Urinary bladder (tissue), 4 donors: ENCODE results near the gene ANXA11. TPM values are rescaled to one million over a fixed set of nuclear protein-coding genes. Genes with fewer than 3 reads are reported as not detected.
A peak's percentile ranks its signal among the peaks of the same experiment; 100 is the strongest.

Source experiments
- DNase-seq: peaks from one replicate; pipeline ENCODE4 v3.0.0-alpha.2; 2015; ENCODE audit errors: extremely low spot score
- H3K27ac ChIP-seq: one replicate; pipeline ENCODE4 v1.5.1; 2013; ENCODE audit warnings: low read depth, mild to moderate bottlenecking, moderate library complexity
- H3K36me3 ChIP-seq: one replicate; pipeline ENCODE4 v1.6.1; 2013; ENCODE audit warnings: mild to moderate bottlenecking, moderate library complexity; ENCODE audit not compliant: insufficient read depth
- H3K4me1 ChIP-seq: one replicate; pipeline ENCODE4 v1.6.1; 2013; ENCODE audit warnings: mild to moderate bottlenecking, moderate library complexity; ENCODE audit not compliant: insufficient read depth
- H3K4me3 ChIP-seq: one replicate; pipeline ENCODE4 v1.5.1; 2013; ENCODE audit warnings: low read depth, low read length
- WGBS: extraction: QIAGEN DNeasy Blood & Tissue Kit; methylation state at CpG from one replicate; pipeline ENCODE4 v1.1.7; 2013; 5-methylcytosine and 5-hydroxymethylcytosine counted together
- polyA plus RNA-seq: library from polyadenylated mRNA; stranded (reverse); fragments of 200-250 nt; gene quantifications from one replicate; pipeline ENCODE4 v1.2.3, GENCODE V29; 2013
- small RNA-seq: library from RNA; depleted of rRNA; stranded (forward); fragments of <200 nt; gene quantifications from one replicate; pipeline ENCODE3, GENCODE V24; 2014
- total RNA-seq: library from RNA; depleted of rRNA; stranded (reverse); fragments of >200 nt; gene quantifications from one replicate; pipeline ENCODE4 v1.2.3, GENCODE V29; 2014
- donor health status: healthy with polysubstance abuse.
- donor health status: healthy.

Gene ANXA11
- total and polyA plus RNA-seq, 2 donors, result 41.8 to 114 TPM

DNA sequence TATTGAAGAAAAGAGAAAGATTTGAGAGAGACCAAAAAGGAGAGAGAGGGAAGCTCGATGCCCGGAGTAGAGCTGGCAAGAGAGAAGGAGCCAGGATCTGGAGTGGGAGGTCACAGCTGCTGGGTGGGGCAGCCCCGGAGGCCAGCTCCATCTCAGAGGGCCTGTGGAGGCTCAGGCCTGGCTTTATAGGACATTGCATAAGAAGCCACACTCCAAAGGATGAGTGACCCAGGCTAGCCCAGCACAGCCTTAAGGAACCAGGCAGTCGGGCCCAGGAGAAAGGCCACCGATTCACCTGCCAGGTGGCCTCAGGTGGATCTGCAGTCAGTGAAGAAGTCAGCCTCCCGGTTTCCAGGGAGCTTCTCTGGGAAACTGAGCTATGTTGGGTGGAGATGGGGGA is 72.1 kb downstream of the ANXA11 start:
- Histone ChIP-seq H3K4me1 (no peaks in the 10 kb centered on the region), H3K4me3 (peak overlapping the region; percentile 7), H3K27ac (peak overlapping the region; percentile 88), H3K36me3 (no peaks in the 10 kb centered on the region)
- DNase-seq, result no peak
- WGBS, result 34% methylated on average over 6 of the region's 6 CpGs

GRCh38 chr10:80132299-80133139 is 72.8 kb downstream of the ANXA11 start, which contains the start of gene PLAC9:
Gene PLAC9 (plus strand): TSS chr10:80132730. CDS start chr10:80132763, 33 bp downstream.
- peak within 1 kb of the TSS; percentile 24 for H3K4me3 ChIP-seq
- DNase-seq, result no peak
- H3K36me3 ChIP-seq, result no peaks in the 10 kb centered on the region
- H3K4me1 ChIP-seq, result no peaks in the 10 kb centered on the region
- H3K27ac ChIP-seq, result peak within 1 kb of the TSS; percentile 88
- 2% methylated on average over 58 of the region's 58 CpGs for WGBS

DNA sequence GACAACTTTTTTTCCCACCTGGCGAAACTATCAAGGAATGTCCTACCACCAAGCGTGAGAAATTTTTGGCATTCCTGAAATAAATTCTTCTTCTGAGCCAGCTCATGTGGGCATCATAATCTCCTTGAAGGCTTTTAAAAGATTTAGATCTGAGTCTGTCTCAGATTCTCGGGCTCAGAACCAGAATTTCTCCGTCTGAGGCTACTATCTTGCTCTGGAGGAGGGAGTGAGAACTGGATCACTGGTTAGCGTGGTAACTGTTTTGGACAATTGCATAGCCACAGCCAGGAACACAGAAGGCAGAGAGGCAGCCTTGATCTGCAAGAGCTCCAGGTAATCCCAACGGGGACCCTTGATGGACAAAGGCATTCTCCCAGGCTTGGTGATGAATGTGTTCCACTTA is 73.8 kb downstream of the ANXA11 start:
- Histone ChIP-seq H3K4me1 (no peaks in the 10 kb centered on the region), H3K4me3 (no peak overlapping the region), H3K36me3 (no peaks in the 10 kb centered on the region), H3K27ac (no peak overlapping the region)
- no peak for DNase-seq
- WGBS, result 79% methylated on average over 6 of the region's 6 CpGs

DNA sequence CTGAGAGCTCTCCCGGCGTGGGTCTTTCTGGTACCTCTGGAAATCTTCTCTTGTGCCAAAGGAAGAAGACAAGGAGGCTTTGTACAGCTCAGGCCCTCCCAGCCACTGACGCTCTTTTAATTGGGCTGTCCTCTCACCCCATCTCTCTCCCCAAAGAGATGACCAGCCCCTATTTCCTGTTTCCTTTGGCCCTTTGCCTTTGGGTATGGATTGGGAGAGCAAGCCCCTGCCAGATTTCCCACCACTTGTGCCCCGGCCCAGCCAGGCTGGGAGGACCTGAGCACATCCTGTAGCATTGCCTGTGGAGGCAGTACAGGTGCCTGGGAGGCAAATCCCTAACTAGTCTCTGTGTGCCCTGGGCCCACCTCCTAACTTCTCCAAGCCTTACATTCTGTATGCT is 78.5 kb downstream of the ANXA11 start:
- Histone ChIP-seq H3K4me1 (no peaks in the 10 kb centered on the region), H3K4me3 (no peak overlapping the region), H3K36me3 (no peaks in the 10 kb centered on the region), H3K27ac (no peak overlapping the region)
- DNase-seq, result no peak
- 70% methylated on average over 4 of the region's 4 CpGs for WGBS

- Histone ChIP-seq H3K4me3 (no peak overlapping the region), H3K27ac (no peak overlapping the region), H3K4me1 (no peaks in the 10 kb centered on the region), H3K36me3 (no peaks in the 10 kb centered on the region)
- 71% methylated on average over 2 of the region's 2 CpGs for WGBS
- DNase-seq, result no peak
These were observed 82.6 kb downstream of the ANXA11 start for GRCh38 chr10:80122746-80123145.

DNA sequence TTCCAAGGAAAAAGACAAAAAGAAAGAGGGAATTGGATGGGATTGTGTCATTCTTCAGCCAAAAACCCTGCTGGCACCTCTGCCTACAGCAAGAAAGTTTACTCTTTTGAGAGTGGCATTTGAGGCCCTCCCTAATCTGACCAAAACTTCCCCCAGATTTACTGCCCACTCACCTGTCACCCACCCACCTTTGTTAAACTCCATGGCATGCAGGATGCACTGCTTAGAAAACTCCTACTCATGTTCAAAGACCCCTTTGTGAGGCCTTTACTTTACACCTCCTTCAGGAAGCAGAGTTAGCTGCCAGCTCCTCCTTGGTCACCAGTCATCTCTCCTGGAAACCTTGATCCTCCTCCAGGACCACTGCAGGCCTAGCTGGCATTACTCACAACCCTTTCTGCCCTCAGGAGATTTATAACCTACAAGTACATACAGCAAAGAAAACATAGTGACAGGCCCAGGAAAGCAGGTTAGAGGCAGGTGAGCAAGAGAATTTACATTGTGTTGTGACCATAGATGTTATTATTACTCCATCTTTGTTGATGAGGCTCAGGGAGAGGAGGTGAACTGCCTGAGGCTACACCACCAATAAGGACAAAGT is 83.1 kb downstream of the ANXA11 start:
- Histone ChIP-seq H3K4me1 (no peaks in the 10 kb centered on the region), H3K27ac (no peak overlapping the region), H3K4me3 (no peak overlapping the region), H3K36me3 (no peaks in the 10 kb centered on the region)
- DNase-seq, result no peak

DNA sequence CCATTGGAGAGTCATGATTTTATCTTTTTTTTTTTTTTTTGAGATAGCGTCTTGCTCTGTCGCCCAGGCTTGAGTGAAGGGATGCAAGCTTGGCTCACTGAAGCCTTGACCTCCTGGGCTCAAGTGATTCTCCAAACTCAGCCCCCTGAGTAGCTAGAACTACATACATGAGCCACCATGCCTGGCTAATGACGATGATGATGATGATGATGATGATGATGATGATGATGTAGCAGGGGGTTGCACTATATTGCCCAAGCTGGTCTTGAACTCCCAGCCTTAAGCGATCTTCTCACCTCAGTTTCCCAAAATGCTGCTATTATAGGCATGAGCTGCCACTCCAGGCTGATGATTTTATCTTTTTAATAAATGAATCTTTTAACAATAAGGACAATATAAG is 86.7 kb downstream of the ANXA11 start:
- Histone ChIP-seq H3K4me1 (no peaks in the 10 kb centered on the region), H3K4me3 (no peak overlapping the region), H3K27ac (no peak overlapping the region), H3K36me3 (no peaks in the 10 kb centered on the region)
- no peak for DNase-seq
- WGBS, result 74% methylated on average over 4 of the region's 4 CpGs

DNA sequence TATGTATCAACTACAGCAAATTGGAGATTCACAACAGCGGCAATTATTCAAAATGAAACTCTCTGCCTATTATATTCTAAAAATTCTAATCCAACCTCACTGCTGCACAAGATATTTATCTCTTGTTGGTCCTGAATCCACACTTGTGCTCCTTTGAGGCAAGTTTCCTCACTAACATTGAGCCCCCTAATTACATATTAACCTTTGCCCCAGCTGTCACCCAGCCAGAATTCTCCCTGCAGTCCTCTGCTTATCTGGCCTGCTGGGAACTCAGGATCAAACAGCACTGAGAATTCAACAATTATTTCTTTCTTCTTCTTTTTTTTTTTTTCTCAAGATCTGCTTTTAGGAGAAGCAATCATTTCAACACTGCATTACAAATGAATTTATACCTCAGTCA is 94.4 kb downstream of the ANXA11 start:
- Histone ChIP-seq H3K4me1 (no peaks in the 10 kb centered on the region), H3K36me3 (no peaks in the 10 kb centered on the region), H3K27ac (no peak overlapping the region), H3K4me3 (no peak overlapping the region)
- no peak for DNase-seq
- 91% methylated on average over 1 of the region's 1 CpG for WGBS

DNA sequence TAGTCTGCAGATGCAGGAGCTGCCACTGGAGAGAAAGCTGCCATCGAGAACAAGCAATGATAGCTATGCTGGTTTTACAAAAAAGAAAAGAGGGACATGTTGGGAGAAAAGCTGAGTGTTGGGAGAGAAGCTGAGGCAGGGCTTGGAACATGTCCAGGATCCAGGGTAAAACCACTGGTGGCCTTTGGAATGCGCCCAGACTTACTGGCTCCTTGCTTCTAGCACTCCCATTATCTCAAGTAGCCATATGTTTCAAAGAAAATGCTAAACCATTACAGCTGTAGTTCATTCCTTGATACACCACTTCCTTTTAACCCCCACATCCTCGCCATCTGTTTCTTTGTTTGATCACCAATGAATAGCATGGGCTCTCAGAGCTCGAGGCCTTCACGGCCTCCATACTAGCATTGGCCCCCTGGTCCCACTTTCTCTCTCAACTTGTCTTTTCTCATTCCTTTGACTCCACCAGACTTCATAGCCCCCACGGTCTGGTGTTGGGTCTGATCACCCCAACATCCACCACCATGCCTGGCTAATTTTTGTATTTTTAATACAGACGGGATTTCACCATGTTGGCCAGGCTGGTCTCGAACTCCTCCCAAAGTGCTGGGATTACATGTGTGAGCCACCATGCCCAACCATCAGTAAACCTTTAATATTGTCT is 96.6 kb downstream of the ANXA11 start:
- H3K4me3 ChIP-seq, result no peak overlapping the region
- WGBS, result 80% methylated on average over 8 of the region's 8 CpGs
- no peak for DNase-seq
- H3K4me1 ChIP-seq, result no peaks in the 10 kb centered on the region
- no peak overlapping the region for H3K27ac ChIP-seq
- no peaks in the 10 kb centered on the region for H3K36me3 ChIP-seq

DNA sequence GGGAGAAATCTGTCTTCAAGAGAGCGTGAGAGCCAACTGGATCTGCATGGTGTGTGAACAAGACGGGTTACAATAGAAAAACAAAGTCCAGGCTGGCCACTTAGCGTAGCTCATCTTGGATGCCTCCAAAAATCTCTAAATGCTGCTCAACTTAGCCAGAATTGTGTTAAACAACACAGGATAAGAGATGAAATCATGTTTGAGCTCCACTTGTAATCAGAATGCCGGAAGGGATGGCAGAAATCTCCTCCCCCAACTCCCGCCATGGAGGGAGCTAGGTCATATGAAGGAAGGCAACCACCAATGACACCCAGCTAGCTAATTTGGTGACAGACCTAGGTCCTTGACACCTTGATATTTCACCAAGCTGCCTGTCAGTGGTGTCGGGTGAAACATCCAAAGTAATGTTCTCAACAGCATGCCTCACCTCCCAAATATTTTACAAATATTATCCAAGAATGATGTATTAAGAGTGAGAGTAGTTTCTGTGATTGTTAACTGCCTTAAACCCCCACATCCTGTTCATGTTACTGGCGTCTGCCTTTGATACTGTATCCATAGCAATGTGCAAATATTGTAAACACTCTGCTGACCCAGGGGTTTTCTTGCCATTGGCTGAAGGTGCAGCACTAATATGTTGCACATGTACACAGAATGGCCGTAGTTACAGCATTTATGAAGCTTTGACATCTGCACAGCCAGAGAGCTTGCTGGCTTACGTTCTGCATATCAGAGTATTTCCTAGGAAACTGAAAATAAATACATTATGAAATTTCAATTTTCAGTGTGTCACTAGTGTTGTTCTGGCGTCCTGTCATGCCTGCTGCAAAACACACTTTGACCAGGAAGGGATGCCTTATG is 101.0 kb downstream of the ANXA11 start:
- Histone ChIP-seq H3K36me3 (no peaks in the 10 kb centered on the region), H3K4me3 (no peak overlapping the region), H3K27ac (no peak overlapping the region), H3K4me1 (no peaks in the 10 kb centered on the region)
- WGBS, result 25% methylated on average over 10 of the region's 10 CpGs
- DNase-seq, result peak; percentile 65

Small RNA genes lying within 50 kb of the gene (small RNA-seq; reads per million reads assigned to genes)
- not detected for gene RPS12P2

Other genes with a start within 250 kb of the ANXA11 start
- 14.8 TPM for gene TMEM254, start 126.9 kb downstream of the ANXA11 start, total RNA-seq
- 18.3 TPM for gene TMEM254, start 126.9 kb downstream of the ANXA11 start, polyA plus RNA-seq
- gene PLAC9, start 72.8 kb downstream of the ANXA11 start, total RNA-seq, result 64.9 TPM
- gene PLAC9, start 72.8 kb downstream of the ANXA11 start, polyA plus RNA-seq, result 54.3 TPM
- gene MAT1A, start 84.1 kb upstream of the ANXA11 start, total RNA-seq, result not detected
- 0.37 TPM for gene MAT1A, start 84.1 kb upstream of the ANXA11 start, polyA plus RNA-seq
- gene DYDC1, start 151.2 kb upstream of the ANXA11 start, total RNA-seq, result not detected
- not detected for gene DYDC1, start 151.2 kb upstream of the ANXA11 start, polyA plus RNA-seq
- gene DYDC2, start 151.2 kb upstream of the ANXA11 start, total RNA-seq, result not detected
- gene DYDC2, start 151.2 kb upstream of the ANXA11 start, polyA plus RNA-seq, result not detected
- 52.9 TPM for gene PRXL2A, start 203.0 kb upstream of the ANXA11 start, total RNA-seq
- 59.1 TPM for gene PRXL2A, start 203.0 kb upstream of the ANXA11 start, polyA plus RNA-seq
- 26.4 TPM for gene TSPAN14, start 248.8 kb upstream of the ANXA11 start, total RNA-seq
- gene TSPAN14, start 248.8 kb upstream of the ANXA11 start, polyA plus RNA-seq, result 65.1 TPM